ENCODE data around the gene AFF2. TPM values are rescaled to one million over a fixed set of nuclear protein-coding genes. Genes with fewer than 3 reads are reported as not detected.

Gene AFF2
- total RNA-seq, 4 donors from 2014 or later: 0.05 to 1.0 (median 0.23) TPM

DNA sequence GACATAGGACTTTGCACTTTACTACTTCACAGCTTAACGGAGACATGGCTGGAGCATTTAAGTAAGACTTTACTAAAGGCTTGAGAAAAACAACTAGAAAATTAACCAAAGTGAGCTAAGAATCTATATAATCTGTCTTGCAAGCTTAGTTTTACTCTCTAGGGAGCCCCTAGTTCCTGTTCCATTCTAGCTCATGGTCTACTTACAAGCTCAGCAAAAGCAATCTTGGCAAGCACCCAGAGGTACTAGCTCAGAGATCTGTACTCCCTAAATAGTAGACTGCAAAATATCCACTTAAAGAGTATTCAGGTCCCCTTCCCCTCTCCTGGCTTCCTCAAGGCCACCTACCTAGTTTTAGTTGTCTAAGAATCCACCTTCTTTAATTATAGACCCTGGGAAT lies 535.7 kb downstream of the AFF2 start:
- intact Hi-C loops (cut with DNase I; ENCODE audit: low total_unique reads) (no loop called here), in situ Hi-C loops (cut with MboI; ENCODE audit: low sequenced_read_pairs in 4 of 4) (no loop called here)
- H3K36me3 ChIP-seq: no peaks in the 10 kb centered on the region
- no peak overlapping the region for H3K27ac ChIP-seq
- no peaks in the 10 kb centered on the region for H3K9me3 ChIP-seq
- no peak for DNase-seq
- ATAC-seq: no peak
- H3K4me1 ChIP-seq: no peaks in the 10 kb centered on the region
- H3K4me3 ChIP-seq: no peak overlapping the region
- TF ChIP-seq, protein P1, sequence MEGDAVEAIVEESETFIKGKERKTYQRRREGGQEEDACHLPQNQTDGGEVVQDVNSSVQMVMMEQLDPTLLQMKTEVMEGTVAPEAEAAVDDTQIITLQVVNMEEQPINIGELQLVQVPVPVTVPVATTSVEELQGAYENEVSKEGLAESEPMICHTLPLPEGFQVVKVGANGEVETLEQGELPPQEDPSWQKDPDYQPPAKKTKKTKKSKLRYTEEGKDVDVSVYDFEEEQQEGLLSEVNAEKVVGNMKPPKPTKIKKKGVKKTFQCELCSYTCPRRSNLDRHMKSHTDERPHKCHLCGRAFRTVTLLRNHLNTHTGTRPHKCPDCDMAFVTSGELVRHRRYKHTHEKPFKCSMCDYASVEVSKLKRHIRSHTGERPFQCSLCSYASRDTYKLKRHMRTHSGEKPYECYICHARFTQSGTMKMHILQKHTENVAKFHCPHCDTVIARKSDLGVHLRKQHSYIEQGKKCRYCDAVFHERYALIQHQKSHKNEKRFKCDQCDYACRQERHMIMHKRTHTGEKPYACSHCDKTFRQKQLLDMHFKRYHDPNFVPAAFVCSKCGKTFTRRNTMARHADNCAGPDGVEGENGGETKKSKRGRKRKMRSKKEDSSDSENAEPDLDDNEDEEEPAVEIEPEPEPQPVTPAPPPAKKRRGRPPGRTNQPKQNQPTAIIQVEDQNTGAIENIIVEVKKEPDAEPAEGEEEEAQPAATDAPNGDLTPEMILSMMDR (IDR thresholded peaks at IDR 0.05 in 4 of 5, conservative IDR thresholded peaks at IDR 0.05 in 1 of 5): no peak
- no peak for TF ChIP-seq POLR2A (IDR thresholded peaks at IDR 0.05)
- H3K27me3 ChIP-seq: no peaks in the 10 kb centered on the region

DNA sequence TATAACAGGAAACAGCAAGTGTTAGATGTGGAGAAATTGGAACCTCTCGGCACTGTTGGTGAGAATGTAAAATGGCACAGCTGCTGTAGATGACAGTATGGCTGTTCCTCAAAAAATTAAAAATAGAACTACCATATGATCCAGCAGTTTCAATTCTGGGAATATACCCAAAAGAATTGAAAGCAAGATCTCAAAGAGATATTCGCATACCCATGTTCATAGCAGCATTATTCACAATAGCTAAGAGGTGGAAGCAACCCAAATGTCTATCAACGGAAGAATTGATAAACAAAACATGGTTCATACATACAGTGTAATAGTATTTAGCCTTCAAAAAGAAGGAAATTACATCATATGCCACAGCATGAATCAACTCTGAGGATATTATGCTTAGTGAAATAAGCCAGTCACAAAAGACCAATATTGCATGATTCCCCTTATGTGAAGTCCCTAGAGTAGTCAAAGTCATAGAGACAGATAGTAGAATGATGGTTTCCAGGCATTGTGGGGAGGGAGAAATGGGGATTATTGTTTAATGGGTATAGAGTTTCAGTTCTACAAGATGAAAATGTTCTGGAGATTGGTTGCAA lies 537.0 kb downstream of the AFF2 start:
- Histone ChIP-seq H3K9me3 (no peaks in the 10 kb centered on the region), H3K27ac (no peak overlapping the region), H3K36me3 (no peaks in the 10 kb centered on the region), H3K27me3 (no peaks in the 10 kb centered on the region), H3K4me1 (no peaks in the 10 kb centered on the region), H3K4me3 (no peak overlapping the region)
- DNase-seq (no peak), ATAC-seq (no peak)
- in situ Hi-C loops (cut with MboI; ENCODE audit: low sequenced_read_pairs in 4 of 4) (no loop called here), intact Hi-C loops (cut with DNase I; ENCODE audit: low total_unique reads) (no loop called here)
- TF ChIP-seq, protein P1 (IDR thresholded peaks at IDR 0.05 in 4 of 5, conservative IDR thresholded peaks at IDR 0.05 in 1 of 5): no peak
- no peak for TF ChIP-seq POLR2A (IDR thresholded peaks at IDR 0.05)

DNA sequence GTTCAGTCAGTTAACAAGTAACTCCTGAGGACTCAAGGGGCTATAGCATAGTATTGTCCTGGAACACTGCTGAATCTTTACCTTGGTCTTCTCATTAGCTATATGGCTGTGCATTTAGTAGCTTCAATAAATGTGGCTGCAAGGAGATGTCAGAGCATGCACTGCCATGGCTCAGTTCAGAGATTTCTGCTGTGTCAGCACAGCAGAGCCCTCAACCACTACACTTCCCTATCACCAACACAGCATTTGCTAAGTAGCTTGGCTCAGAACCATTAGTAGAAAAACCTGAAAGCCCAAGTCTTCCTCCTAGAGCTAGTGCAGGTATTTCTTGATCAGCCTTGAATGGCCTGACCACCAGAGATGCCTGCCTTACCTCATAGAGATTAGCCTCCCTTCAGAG lies 538.6 kb downstream of the AFF2 start:
- no peaks in the 10 kb centered on the region for H3K9me3 ChIP-seq
- intact Hi-C loops (cut with DNase I; ENCODE audit: low total_unique reads) (no loop called here), in situ Hi-C loops (cut with MboI; ENCODE audit: low sequenced_read_pairs in 4 of 4) (no loop called here)
- no peak for TF ChIP-seq POLR2A (IDR thresholded peaks at IDR 0.05)
- TF ChIP-seq, protein P1 (IDR thresholded peaks at IDR 0.05 in 4 of 5, conservative IDR thresholded peaks at IDR 0.05 in 1 of 5): no peak
- H3K4me1 ChIP-seq: no peaks in the 10 kb centered on the region
- H3K27ac ChIP-seq: no peak overlapping the region
- no peaks in the 10 kb centered on the region for H3K36me3 ChIP-seq
- no peak overlapping the region for H3K4me3 ChIP-seq
- no peaks in the 10 kb centered on the region for H3K27me3 ChIP-seq
- DNase-seq (no peak), ATAC-seq (no peak)

DNA sequence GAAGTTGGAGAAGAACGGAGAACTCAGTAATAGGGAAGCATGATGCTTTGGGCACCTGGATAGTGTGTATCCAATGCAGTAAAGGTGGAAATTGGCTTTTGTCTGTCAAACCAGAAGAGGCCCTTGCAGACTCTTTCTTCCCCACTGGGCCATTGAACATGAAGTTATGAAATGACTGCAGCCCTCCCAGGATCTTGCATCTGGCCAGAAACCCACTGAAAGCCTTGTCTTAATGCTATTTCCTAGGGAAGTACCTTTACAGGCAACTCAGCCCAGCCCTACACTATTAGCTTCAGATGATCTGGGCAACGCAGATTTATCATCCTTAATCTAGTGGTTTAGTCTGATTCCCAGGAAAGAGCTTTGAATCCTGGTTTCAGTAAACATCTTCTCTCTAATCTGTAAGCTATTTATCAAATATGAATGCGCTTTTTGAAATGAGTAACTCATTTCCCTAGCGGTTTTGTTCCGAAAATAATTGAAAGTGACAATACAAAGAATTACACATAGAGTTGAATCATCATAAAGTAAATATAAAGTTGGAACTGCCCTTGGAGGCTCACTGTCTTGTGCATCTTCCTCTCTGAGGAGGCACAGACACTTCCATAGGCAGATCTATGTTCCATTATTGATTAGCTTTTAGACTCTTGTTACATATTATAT lies 540.6 kb downstream of the AFF2 start:
- intact Hi-C loops (cut with DNase I; ENCODE audit: low total_unique reads) (no loop called here), in situ Hi-C loops (cut with MboI; ENCODE audit: low sequenced_read_pairs in 4 of 4) (no loop called here)
- Histone ChIP-seq H3K27me3 (no peaks in the 10 kb centered on the region), H3K36me3 (no peaks in the 10 kb centered on the region), H3K27ac (no peak overlapping the region), H3K4me3 (no peak overlapping the region), H3K4me1 (no peaks in the 10 kb centered on the region), H3K9me3 (no peaks in the 10 kb centered on the region)
- TF ChIP-seq, protein P1 (IDR thresholded peaks at IDR 0.05 in 4 of 5, conservative IDR thresholded peaks at IDR 0.05 in 1 of 5): no peak
- no peak for TF ChIP-seq POLR2A (IDR thresholded peaks at IDR 0.05)
- DNase-seq (no peak), ATAC-seq (no peak)
